Stimulated activated CD4-positive, alpha-beta T cell treated with anti-CD3 and anti-CD28 coated beads, Interleukin-4, amount 100 ng/mL, for 1 hour (primary cell): Measurements from ENCODE around the gene KCNT2.
"Not testable (repeated sequence)": the region's sequence is repeated elsewhere in the genome, so short reads cannot be mapped to it uniquely, and the experiment has no call there.

Source experiments
- DNase-seq: peaks from one replicate; pipeline ENCODE4 v3.0.0-alpha.2; 2020

The KCNT2 gene

GRCh38 chr1:196306421-196306820 lies 301.8 kb downstream of the KCNT2 start:
- DNase-seq, result no peak

GRCh38 chr1:196305216-196305615 lies 303.0 kb downstream of the KCNT2 start:
- no peak for DNase-seq

- DNase-seq, result no peak
Observed at GRCh38 chr1:196302981-196303380, 305.3 kb downstream of the KCNT2 start.

- DNase-seq, result no peak
Observed at GRCh38 chr1:196302420-196302819, 305.8 kb downstream of the KCNT2 start.

GRCh38 chr1:196295766-196296165 lies 312.5 kb downstream of the KCNT2 start:
- DNase-seq, result no peak

- DNase-seq, result no peak
Observed at GRCh38 chr1:196278816-196279215, 329.4 kb downstream of the KCNT2 start.

GRCh38 chr1:196277860-196278259 lies 330.4 kb downstream of the KCNT2 start:
- DNase-seq, result no peak

- DNase-seq, result no peak
Observed at GRCh38 chr1:196271212-196271947, 336.9 kb downstream of the KCNT2 start.

- DNase-seq, result not testable (repeated sequence)
Observed at GRCh38 chr1:196263086-196263485, 345.2 kb downstream of the KCNT2 start.

- no peak for DNase-seq
Observed at GRCh38 chr1:196260270-196260669, 348.0 kb downstream of the KCNT2 start.

- DNase-seq, result no peak
Observed at GRCh38 chr1:196259316-196259715, 348.9 kb downstream of the KCNT2 start.

GRCh38 chr1:196255762-196256161 lies 352.5 kb downstream of the KCNT2 start:
- no peak for DNase-seq

- no peak for DNase-seq
Observed at GRCh38 chr1:196229546-196229945, 378.7 kb downstream of the KCNT2 start.

- DNase-seq, result no peak
Observed at GRCh38 chr1:196214866-196215265, 393.4 kb downstream of the KCNT2 start.

GRCh38 chr1:196209983-196210382 lies 398.3 kb downstream of the KCNT2 start:
- DNase-seq, result no peak

GRCh38 chr1:196209265-196209664 lies 399.0 kb downstream of the KCNT2 start:
- no peak for DNase-seq

GRCh38 chr1:196207612-196208217 lies 400.5 kb downstream of the KCNT2 start:
- no peak for DNase-seq

- DNase-seq, result no peak
Observed at GRCh38 chr1:196205882-196206281, 402.4 kb downstream of the KCNT2 start.

GRCh38 chr1:196196486-196196885 lies 411.8 kb downstream of the KCNT2 start:
- DNase-seq, result no peak

- DNase-seq, result no peak
Observed at GRCh38 chr1:196193896-196194559, 414.2 kb downstream of the KCNT2 start.

- DNase-seq, result no peak
Observed at GRCh38 chr1:196183941-196184340, 424.3 kb downstream of the KCNT2 start.

- DNase-seq, result no peak
Observed at GRCh38 chr1:196181594-196181878, 426.7 kb downstream of the KCNT2 start.

- DNase-seq, result no peak
Observed at GRCh38 chr1:196180847-196181593, 427.2 kb downstream of the KCNT2 start.
